Raji (cell line): Measurements from ENCODE around the gene SRGAP3.

Experiments
- POLR2A ChIP-seq: IDR thresholded peaks from 2 replicates; pipeline ENCODE4 v1.6.1; 2011; ENCODE audit warnings: low read depth, low read length, control low read depth; ENCODE audit not compliant: insufficient read depth

SRGAP3 gene

DNA sequence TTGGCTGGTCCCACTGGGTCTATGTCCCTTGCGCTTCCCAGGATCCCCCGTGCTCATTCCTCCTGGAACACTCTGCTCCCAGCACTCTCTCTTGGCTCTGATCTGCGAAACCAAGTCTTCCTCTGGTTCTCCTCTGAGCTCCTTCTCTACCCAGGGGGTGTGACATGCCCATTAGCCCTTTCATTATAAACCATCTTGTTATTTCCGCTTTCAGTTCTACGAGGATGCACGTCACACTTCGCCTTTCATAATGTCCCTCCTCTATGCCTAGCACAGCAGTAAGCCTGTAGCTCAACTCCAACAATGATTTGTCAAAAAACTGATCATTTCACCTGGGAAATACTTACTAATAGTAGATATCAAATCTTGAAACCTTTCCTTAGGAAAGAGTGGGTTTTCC, 234.2 kb downstream of the SRGAP3 start:
- TF ChIP-seq POLR2A: no peak

DNA sequence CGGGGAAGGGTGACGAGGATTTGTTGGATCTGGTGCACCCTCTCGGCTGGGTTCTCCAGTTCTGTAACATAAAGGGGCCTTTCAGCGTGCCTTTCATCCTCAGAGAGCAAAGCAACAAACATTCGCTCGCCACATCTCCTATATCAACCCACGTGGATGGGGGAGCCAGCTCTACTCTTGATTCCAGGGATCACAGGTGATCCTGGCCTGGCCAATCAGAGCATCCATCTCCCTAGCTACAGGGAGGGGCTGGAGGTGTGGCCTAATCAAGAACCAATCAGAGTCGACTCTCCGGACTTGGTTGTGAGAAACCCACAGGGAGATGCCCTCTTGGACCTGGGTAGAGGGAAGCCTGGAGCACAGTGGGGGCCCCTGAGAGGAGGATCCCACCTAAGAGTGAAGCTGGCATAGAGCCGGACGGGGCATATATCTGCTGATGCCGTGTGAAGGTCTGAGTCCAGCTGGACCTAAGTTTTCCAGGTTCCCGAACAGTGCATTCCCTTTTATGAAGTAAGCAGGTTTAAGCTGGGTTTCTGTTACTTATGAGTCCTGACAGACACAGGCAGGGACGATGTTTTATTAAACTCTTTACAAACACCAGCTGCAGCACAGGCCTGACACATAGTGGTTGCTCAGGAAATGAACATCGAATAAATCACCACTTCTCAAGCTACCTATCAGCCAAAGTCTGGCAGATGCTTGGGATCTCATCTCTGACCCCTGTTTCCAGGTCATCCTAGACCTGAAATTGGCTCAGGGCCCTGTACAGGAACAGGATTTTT, 235.5 kb downstream of the SRGAP3 start:
- no peak for TF ChIP-seq POLR2A

DNA sequence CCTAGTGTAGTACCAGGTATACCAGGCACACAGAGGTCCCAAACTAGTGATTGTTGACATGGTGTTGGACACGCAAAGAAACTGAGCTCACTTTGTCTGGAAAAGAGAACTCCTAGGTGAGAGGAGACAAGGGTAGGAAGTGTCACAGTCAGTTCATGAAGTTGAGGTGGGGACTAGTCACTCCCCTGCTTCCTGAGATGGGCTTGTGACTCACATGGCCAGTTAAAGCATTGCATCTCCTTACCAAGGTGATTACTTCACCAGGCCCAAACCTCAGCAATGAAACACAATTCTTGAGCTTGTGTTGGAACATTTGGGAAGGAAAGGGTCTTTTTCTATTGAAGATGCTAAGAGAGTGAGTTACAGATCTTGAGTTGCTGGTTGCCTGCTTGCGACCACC, 236.9 kb downstream of the SRGAP3 start:
- TF ChIP-seq POLR2A: no peak

DNA sequence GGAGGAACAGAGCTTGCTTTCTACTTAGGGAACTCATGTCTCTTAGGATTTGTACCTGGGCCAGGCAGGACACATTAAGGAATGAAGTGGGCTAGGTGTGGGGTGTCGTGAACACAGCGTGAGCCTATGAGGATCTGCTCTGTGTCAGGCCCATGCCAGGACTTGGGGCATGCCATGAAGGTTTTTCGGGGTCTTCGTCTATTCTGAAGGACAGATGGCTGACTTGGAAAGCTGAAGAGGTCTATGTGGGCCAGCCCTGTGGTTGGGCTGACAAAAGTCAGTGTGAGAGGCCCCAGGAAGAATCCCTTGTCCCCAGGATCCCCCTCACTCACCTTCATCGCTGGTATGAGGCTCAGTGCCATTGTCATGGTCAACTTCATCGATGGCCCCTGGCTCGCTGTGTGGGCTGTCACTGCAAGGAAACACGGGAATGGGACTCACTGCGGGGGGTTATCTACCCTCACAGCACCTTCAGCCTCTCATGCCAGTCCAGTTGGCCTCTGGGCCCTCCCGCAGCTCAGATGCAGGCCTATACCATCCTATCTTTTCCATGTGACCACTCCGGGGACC, 239.4 kb downstream of the SRGAP3 start:
- TF ChIP-seq POLR2A: no peak

DNA sequence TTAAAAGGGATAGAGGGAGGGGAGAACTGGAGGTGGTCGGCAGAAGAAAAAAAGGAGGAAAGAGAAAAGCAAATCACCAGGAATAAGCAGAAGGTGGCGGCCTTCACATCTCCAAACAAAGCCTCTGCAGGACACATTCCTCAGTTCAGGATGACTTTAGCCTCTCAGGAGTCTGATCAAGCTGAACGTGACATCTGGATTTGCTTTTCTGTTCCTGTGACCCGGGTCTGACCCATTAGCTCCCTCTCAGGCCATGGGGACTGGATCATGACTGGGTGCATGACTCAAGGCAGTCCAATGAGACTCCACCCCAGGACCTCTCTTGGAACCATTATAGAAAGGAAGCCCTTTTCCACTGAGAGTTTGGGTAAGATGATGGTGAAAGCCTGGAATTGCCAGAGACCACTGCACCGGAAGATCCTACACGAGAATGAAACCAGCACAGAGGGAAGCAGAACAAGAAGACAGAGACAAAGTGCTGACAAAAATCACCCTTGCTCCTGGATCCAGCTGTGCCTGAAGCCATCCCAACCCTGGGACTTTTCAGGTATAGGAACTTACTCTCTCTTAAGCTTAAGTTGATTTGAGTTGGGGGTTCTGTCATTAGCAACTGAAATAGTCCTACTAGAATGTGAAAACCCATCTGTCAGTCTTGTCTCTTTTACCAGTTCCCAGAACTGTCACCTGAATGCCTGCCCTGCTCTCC, 240.7 kb downstream of the SRGAP3 start:
- no peak for TF ChIP-seq POLR2A

DNA sequence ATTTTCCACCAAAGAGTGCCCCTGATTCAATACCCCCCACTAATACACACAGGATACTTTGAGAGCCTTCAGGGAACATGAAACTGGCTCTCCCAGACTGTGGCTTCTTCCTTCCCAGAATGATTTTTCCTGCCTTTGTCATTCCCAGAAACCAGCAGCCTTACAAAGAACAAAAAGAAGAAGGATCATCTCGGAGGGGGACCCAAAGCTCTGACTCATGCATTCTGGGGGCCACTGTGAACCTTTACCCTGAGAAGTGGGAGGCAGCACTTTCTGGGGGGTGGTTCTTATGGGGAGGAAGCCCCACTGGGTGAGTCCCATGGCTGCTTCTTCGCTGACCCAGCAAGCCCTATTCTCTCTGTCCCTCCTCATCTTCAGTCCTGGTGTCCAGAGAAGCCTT, 241.5 kb downstream of the SRGAP3 start:
- TF ChIP-seq POLR2A: no peak

DNA sequence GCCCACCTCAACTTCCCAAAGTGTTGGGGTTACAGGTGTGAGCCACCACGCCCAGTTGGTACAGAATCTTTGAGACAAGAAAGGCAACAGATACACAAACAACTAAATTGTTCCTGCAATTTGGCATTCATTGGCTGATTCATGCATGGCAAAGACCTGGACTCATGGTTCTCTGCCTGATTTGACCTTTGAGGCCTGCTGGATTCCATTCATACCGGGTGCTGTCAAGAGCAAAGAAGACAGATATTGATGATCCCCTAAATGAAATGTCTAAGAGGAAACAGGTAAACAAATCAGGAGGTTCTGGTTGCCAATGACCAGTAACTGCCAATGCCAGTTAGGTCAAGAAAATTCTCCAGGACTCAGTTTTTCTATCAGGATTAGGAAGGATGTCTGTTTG, 242.2 kb downstream of the SRGAP3 start:
- no peak for TF ChIP-seq POLR2A

DNA sequence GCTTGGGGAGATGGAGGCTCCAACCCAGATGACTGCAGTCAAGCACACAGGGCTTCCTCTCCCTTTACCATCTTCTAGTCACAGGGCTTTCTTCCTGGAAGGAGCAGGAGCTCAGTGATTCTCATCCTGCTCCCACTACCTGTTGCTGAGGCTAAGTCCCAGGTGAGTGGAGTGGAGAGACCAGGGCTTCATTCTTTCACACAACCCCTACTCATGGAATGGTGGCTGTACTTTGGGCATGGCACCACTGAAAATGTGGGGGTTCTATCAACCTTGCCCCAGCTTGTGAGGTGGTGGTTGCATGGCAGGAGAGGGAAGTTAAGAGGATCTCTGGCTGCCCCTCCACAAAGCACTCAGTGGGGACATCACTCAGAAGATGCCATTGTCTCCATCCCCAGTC, 249.4 kb downstream of the SRGAP3 start:
- TF ChIP-seq POLR2A: no peak

DNA sequence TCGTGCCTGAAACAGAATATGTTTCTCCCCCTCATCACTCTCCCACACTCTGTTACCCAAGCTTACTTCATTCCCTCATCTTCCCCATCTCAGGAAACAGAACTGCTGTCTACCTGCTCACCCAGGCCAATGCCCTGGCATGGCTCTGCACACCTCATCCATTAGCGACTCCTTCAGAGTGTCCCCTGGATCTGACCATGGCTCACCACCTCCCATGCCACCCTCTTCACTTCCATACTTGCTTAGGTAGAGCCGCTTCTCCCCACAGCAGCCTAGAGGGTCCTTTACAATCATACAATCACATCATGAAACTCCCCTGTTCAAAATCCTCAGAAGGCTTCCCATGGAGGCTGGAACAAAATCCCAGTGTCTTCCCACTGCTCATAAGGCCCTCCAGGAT, 252.3 kb downstream of the SRGAP3 start:
- no peak for TF ChIP-seq POLR2A

DNA sequence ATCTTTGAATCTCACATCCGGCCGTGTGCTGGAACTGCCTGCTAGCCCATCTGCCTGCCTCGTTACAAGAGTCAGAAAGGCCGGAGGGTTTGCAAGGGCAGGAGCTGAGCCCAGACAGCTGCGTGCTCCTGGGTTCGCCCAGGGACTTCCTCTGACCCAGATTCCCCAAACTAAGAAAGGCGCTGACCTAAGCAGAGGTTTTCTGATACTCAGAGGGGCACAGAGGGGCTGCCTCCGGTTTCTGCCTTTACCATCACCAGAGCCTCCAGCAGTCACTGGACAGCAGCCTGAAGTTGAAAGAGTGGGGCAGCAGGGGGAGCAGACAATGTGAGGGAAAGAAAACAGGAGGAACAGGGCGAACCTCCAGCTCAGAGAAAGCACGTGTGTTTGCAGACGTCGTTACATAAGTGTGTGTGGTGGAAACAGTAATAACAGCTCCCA, 252.7 kb downstream of the SRGAP3 start:
- TF ChIP-seq POLR2A: no peak

DNA sequence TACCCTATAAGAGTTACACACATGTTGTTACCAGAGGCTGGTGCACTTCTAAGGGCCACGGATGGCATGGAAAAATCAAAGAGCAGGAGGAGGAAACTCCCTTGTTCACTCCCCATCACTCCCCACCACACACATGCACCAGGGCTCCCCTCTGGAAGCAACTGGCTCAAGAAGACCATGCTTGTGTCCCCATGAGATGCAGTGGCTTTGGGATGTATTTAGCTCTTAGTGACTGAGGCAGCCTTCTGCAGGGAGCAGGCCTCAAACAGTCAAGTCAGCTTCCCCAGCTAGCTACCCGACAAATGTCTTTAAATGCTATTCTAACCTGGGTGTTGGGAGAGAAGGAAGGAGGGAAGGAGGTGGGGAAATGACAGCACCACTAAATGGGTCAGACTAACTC, 253.2 kb downstream of the SRGAP3 start:
- TF ChIP-seq POLR2A: no peak

DNA sequence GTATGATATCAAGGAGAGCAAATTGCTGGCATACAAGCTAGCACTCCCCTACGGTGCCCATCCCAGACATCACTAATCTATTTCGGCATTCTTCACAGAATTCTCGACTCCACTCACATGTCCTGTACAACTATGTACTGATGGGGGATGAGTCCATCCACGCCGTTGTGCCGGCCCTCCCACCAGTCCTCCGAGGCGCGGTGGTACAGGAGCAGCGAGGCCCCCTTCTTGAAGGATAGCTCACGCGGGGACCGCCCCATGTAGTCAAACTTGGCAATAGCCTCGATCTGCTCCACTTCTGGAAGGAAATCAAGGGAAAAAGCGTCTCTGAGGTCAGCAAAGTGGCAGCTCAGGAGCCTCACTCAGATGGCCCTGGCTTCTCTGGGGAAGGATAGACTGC, 255.2 kb downstream of the SRGAP3 start:
- TF ChIP-seq POLR2A: no peak

DNA sequence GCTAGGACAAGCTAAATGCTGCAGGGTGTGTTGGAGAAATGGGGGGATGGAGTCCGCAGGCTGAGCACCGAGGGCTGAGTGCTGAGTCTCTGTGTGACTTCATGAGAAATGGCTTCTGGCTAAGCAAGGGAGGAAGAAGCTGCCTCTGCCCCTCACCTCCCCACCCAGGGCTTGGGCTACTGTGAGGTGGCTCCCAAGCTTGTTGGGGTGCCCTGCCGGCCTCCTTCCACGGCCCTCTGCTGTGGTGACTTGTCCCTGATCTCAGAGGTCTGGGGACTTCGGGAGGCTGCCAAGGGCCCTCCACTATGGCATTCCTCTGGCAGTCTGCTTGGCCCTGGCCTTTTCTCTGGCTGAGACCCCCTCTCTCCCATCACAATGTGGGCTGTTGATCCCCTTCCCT, 256.1 kb downstream of the SRGAP3 start:
- TF ChIP-seq POLR2A: no peak

DNA sequence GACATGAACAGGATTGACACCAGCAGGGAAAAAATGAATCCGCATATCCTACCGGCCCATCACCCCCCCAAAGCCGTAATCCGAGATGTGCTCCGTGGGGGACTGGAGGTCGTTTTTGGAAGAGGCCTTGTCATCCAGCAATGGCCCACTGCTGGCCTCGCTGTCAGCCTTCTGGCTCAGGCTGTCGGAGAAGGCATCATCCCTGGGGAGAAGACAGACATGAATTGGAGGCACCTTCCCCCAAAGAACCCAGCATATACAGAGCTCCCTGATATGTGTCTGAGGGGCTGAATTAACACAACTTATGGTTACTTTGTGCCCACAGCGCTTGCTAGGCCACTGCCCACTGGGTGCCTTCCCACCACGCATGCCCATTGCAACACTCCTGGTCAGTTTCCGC, 256.6 kb downstream of the SRGAP3 start:
- TF ChIP-seq POLR2A: no peak

DNA sequence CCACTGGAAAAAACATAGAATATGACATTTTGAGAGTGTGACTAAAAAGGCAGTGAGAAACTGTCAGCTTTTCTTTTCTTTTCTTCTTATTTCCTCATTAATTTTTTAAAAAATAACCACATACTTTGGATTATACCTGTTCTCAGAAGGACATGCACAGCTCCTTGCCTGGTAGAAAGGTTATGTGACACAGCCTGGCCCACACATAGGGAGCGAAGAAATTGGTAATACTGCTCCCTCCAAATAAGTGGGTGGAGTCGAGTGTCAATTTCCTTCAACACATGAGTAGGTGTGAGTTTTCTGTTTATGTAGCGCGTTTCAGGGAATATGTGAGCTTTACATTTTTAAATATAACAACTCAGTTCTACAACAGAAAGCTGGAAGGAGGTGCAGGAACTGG, 257.2 kb downstream of the SRGAP3 start:
- TF ChIP-seq POLR2A: no peak
